Fibroblast of skin of scalp (primary cell): Measurements from ENCODE around the gene PTH1R.
A peak's percentile ranks its signal among the peaks of the same experiment; 100 is the strongest.

Experiments used
- DNase-seq: peaks from one replicate; pipeline ENCODE4 v3.0.0-alpha.2; 2013

PTH1R gene

GRCh38 chr3:46864061-46864881, 13.2 kb upstream of the PTH1R start:
- no peak for DNase-seq

- peak; percentile 74 for DNase-seq
These were observed 12.5 kb upstream of the PTH1R start for GRCh38 chr3:46865031-46865507.

GRCh38 chr3:46865546-46865945, 12.0 kb upstream of the PTH1R start:
- DNase-seq: no peak

GRCh38 chr3:46866032-46866595, 11.4 kb upstream of the PTH1R start:
- no peak for DNase-seq

GRCh38 chr3:46866720-46867549, 10.6 kb upstream of the PTH1R start:
- DNase-seq: peak; percentile 57

- DNase-seq: peak; percentile 36
These were observed 10.0 kb upstream of the PTH1R start for GRCh38 chr3:46867550-46867898.

- no peak for DNase-seq
These were observed 9.2 kb upstream of the PTH1R start for GRCh38 chr3:46868287-46868686.

- no peak for DNase-seq
These were observed 8.6 kb upstream of the PTH1R start for GRCh38 chr3:46868948-46869347.

- DNase-seq: no peak
These were observed 8.1 kb upstream of the PTH1R start for GRCh38 chr3:46869440-46869839.

GRCh38 chr3:46870651-46871050, 6.9 kb upstream of the PTH1R start:
- DNase-seq: no peak

GRCh38 chr3:46871222-46871621, 6.3 kb upstream of the PTH1R start:
- no peak for DNase-seq

GRCh38 chr3:46873521-46873920, 4.0 kb upstream of the PTH1R start:
- no peak for DNase-seq

- peak; percentile 66 for DNase-seq
These were observed 3.1 kb upstream of the PTH1R start for GRCh38 chr3:46874430-46874829.

- no peak for DNase-seq
These were observed 2.0 kb upstream of the PTH1R start for GRCh38 chr3:46875560-46875959.

GRCh38 chr3:46876313-46877300, 914 bp upstream of the PTH1R start:
- no peak for DNase-seq

GRCh38 chr3:46878781-46879436, 1.4 kb downstream of the PTH1R start:
- DNase-seq: peak; percentile 56

GRCh38 chr3:46880884-46881595, 3.5 kb downstream of the PTH1R start:
- no peak for DNase-seq

- peak; percentile 66 for DNase-seq
These were observed 4.3 kb downstream of the PTH1R start for GRCh38 chr3:46881596-46882376.

- peak; percentile 57 for DNase-seq
These were observed 5.0 kb downstream of the PTH1R start for GRCh38 chr3:46882377-46883053.
